Subcutaneous abdominal adipose tissue (tissue), 5 donors: Measurements from ENCODE around the gene SEC23A.

ENCODE experiments used
- H3K27ac ChIP-seq: one replicate; pipeline ENCODE4 v1.7.0; 2013; ENCODE audit warnings: low read depth, mild to moderate bottlenecking, inconsistent platforms, low read length, moderate library complexity
- H3K27me3 ChIP-seq, 5 donors: one replicate each; pipeline ENCODE4 v1.7.0; 2013; ENCODE audit warnings: low read length in 5 of 5, inconsistent platforms in 1 of 5; ENCODE audit not compliant: control insufficient read depth in 5 of 5, insufficient read depth in 4 of 5
- H3K36me3 ChIP-seq, 5 donors: one replicate each; pipeline ENCODE4 v1.7.0; 2013; ENCODE audit warnings: low read length in 5 of 5; ENCODE audit not compliant: control insufficient read depth in 5 of 5, insufficient read depth in 5 of 5
- H3K4me1 ChIP-seq, 5 donors: one replicate each; pipeline ENCODE4 v1.7.0; 2013; ENCODE audit warnings: low read length in 5 of 5, mild to moderate bottlenecking in 3 of 5, moderate library complexity in 1 of 5; ENCODE audit not compliant: control insufficient read depth in 5 of 5, insufficient read depth in 5 of 5
- H3K4me3 ChIP-seq, 5 donors: one replicate each; pipeline ENCODE4 v1.7.0; 2013; ENCODE audit warnings: low read length in 5 of 5, low read depth in 1 of 5
- H3K9ac ChIP-seq, 5 donors: one replicate each; pipeline ENCODE4 v1.7.0; 2013; ENCODE audit warnings: low read length in 5 of 5, mild to moderate bottlenecking in 4 of 5, moderate library complexity in 3 of 5
- H3K9me3 ChIP-seq, 5 donors: one replicate each; pipeline ENCODE4 v1.7.0; 2013; ENCODE audit warnings: low read length in 5 of 5; ENCODE audit not compliant: control insufficient read depth in 5 of 5
- donor health status: healthy.
- donor health status: healthy.
- donor health status: healthy.
- donor health status: healthy.
- donor health status: healthy.

SEC23A gene

DNA sequence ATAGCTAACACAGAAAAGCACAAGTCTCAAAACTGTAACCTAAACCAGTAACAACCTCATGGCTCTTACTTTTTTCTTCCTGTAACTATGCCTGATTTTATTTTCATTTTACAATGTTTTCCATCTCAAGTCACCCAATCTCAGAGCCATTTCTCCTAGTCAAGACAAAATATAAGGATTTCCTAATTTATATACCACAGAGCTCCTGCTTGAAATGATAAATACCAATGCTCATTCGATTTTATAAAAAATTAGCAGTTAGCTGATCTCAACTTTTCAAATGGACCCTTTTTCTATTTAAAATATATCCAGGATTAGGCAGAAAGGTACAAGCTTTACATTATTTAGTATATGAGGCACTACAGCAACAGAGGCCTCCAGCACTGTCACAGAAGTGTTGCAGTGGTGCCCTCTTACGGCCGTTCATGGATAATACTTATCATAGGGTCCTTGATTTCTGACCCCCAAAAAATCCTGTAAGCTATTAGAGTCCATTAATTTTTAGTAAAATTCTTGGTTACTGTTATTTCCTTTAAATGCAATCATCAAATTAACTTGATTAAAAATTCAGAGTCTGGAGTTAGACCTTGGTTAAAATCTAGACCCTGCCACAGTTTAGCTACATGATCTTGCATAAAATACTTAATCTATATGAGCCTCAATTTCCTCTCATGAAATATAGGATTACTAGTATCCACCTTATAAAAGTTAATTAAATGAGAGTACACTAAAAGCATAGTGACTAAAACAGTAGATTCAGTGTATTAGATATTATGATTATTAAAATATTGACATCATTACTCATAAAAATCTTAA, 68.3 kb downstream of the SEC23A start:
- no peaks in the 10 kb centered on the region for H3K9me3 ChIP-seq
- no peak overlapping the region for H3K27ac ChIP-seq
- no peak overlapping the region for H3K4me3 ChIP-seq
- peak overlapping the region in 1 of 5 donors; percentile 32 for H3K9ac ChIP-seq
- no peaks in the 10 kb centered on the region for H3K27me3 ChIP-seq
- peaks cover 0 to 7% (median 0%) of the 10 kb centered on the region in 5 donors for H3K4me1 ChIP-seq
- H3K36me3 ChIP-seq, result peaks cover 57 to 82% (median 70%) of the 10 kb centered on the region in 5 donors

DNA sequence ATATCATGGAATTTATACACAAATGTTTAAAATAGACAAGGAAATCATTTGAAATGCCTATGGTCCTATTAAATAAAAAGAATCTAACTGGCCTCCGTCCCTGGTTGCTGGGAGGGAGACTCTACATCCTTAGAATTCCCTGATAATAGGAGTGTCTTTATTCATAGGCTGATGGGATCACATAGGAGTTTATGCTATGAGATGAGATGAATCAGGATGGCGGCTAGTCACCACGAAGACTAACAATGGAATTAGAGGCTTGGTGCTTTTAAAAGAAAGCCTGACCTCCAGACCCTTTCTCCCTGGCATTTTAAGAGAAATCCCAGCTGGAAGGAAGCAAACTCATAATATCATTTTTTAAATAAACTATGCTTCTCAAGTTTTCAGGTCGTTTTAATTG, 69.7 kb downstream of the SEC23A start:
- Histone ChIP-seq H3K27ac (no peak overlapping the region), H3K9ac (no peak overlapping the region), H3K9me3 (no peaks in the 10 kb centered on the region), H3K27me3 (no peaks in the 10 kb centered on the region), H3K4me3 (no peak overlapping the region), H3K36me3 (peaks cover 45 to 73% (median 59%) of the 10 kb centered on the region in 5 donors), H3K4me1 (peaks cover 0 to 7% (median 0%) of the 10 kb centered on the region in 5 donors)

DNA sequence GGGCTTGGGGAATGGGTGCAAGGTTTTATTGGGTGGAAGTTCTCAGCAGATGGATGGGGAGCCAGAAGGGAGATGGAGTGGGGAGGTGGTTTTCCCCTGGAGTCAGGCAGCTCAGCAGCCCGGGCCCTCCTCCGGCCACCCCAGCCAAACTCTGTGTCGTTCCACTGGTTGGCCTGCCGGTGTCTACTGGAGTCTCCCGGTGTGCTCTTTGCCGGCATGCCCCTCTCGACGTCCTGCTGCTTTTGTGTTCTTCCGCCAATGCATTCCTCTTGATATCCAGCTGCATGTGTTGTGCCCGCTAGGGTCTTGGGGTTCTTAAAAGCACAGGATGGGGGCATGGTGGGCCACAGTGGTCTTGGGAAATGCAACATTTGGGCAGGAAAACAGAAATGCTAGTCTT, 72.8 kb downstream of the SEC23A start:
- Histone ChIP-seq H3K36me3 (peaks cover 17 to 43% (median 34%) of the 10 kb centered on the region in 5 donors), H3K4me1 (peaks cover 0 to 13% (median 0%) of the 10 kb centered on the region in 5 donors), H3K9me3 (no peaks in the 10 kb centered on the region), H3K27me3 (no peaks in the 10 kb centered on the region), H3K9ac (no peak overlapping the region), H3K27ac (no peak overlapping the region), H3K4me3 (no peak overlapping the region)

DNA sequence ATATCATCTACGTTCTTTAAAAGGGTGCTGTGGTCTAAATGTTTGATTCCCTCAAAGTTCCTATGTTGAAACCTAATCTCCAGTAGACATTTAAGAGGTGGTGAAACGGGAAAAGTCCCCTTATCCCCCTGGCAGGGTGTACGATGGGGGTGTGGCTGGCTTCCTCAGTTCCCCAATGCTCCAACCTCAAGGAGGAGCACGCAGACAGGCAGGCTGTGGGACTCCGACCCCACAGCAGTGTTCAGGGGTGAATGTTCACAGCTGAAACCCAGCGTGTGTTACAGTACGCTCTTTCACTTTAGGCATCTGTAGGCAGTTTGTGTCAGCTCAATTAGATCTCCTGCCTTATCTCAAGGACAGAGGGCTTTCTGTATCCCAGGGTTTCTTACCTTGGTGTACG, 73.2 kb downstream of the SEC23A start:
- Histone ChIP-seq H3K9me3 (no peaks in the 10 kb centered on the region), H3K9ac (no peak overlapping the region), H3K36me3 (peaks cover 12 to 42% (median 34%) of the 10 kb centered on the region in 5 donors), H3K27me3 (no peaks in the 10 kb centered on the region), H3K27ac (no peak overlapping the region), H3K4me1 (peaks cover 0 to 13% (median 0%) of the 10 kb centered on the region in 5 donors), H3K4me3 (no peak overlapping the region)

DNA sequence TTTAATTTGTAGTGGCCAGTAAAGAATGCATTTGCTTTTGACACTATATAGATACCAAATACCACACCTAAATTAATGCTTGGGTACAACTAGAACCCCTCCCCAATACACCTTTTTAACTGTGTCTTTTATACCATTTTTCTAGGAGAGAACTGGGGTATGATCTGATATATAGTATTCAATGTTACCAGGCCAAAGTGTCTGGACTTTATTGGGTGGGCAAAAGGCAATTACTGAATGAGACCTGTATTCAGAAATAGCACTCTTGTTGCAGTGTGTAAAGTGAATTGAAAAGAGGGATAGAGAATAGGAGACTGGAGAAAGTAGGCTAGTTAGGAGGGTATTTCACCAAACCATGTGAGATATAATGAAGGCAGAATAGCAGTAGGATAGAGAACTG, 74.4 kb downstream of the SEC23A start:
- peaks cover 12 to 38% (median 32%) of the 10 kb centered on the region in 5 donors for H3K36me3 ChIP-seq
- H3K4me3 ChIP-seq, result no peak overlapping the region
- no peak overlapping the region for H3K27ac ChIP-seq
- H3K27me3 ChIP-seq, result no peaks in the 10 kb centered on the region
- H3K9me3 ChIP-seq, result no peaks in the 10 kb centered on the region
- peak overlapping the region in 1 of 5 donors; percentile 7 for H3K9ac ChIP-seq
- peaks cover 0 to 5% (median 0%) of the 10 kb centered on the region in 5 donors for H3K4me1 ChIP-seq

DNA sequence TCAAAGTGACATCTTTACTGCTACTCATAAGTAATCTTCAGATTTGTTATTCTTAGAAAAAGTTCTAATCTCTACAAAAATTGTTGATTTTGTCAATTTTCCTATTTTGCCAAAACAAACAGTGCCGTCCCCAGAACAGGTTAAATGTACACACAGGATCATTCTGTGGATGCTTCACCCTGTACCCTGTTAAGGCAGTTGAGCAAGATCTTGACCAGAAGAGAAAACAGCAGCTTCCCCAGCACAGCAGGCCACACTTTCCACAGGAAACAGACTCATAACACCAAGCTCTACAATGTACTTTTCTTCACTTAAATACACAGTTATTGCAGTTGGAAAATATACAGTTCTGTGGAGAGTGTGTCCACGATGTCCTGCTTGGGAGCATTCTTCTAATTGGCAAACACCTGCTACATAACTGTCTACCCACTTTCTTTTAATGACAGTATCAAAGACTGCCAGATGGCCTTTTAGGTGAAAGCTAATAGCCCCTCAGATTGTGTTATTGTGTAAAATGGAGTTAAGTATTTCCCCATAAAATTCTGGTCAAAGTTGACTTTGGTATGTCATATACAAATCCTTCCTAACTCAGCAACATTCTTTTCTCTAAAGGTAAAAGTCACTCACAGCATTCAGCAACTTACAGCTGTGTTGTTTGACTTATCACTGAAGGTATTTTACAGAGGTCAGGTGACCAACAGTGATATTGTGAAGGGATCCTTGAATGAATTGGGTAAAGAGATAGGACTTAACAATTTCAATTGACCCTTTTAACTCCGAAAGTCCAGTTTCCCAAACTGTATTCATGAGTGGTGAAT, 77.0 kb downstream of the SEC23A start:
- H3K27me3 ChIP-seq, result no peaks in the 10 kb centered on the region
- H3K4me1 ChIP-seq, result peaks cover 0 to 5% (median 0%) of the 10 kb centered on the region in 5 donors
- H3K9me3 ChIP-seq, result no peaks in the 10 kb centered on the region
- H3K36me3 ChIP-seq, result peaks cover 0 to 18% (median 16%) of the 10 kb centered on the region in 5 donors
- H3K4me3 ChIP-seq, result no peak overlapping the region
- H3K9ac ChIP-seq, result no peak overlapping the region
- H3K27ac ChIP-seq, result no peak overlapping the region

DNA sequence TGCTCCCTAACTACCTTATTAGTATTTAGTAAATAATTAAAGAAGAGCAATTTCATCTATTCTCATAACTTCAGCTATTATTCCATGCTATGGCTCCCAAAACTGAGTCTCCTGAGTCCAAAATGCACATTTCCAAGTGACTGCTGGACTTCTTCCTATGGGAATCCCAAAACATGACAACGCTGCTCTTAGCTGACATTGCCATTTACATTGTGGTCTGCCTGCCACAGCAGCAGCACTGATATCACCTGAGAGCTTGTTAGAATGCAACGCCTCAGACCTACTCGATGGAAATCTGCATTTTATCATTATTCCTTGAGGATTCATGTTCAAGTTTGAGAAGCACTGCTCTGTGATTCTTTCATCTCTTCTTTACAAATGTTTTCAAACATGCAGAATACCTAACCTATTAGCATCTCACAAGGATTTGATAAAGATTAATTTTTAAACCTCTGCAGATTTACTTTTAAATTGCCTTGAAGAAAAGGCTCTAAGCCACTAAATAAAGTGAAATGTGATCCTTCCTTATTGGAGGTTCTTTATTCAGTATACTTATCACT, 77.7 kb downstream of the SEC23A start:
- Histone ChIP-seq H3K9ac (no peak overlapping the region), H3K4me3 (no peak overlapping the region), H3K36me3 (peaks cover 0 to 11% (median 9%) of the 10 kb centered on the region in 5 donors), H3K27me3 (no peaks in the 10 kb centered on the region), H3K27ac (no peak overlapping the region), H3K4me1 (peaks cover 0 to 5% (median 0%) of the 10 kb centered on the region in 5 donors), H3K9me3 (no peaks in the 10 kb centered on the region)

DNA sequence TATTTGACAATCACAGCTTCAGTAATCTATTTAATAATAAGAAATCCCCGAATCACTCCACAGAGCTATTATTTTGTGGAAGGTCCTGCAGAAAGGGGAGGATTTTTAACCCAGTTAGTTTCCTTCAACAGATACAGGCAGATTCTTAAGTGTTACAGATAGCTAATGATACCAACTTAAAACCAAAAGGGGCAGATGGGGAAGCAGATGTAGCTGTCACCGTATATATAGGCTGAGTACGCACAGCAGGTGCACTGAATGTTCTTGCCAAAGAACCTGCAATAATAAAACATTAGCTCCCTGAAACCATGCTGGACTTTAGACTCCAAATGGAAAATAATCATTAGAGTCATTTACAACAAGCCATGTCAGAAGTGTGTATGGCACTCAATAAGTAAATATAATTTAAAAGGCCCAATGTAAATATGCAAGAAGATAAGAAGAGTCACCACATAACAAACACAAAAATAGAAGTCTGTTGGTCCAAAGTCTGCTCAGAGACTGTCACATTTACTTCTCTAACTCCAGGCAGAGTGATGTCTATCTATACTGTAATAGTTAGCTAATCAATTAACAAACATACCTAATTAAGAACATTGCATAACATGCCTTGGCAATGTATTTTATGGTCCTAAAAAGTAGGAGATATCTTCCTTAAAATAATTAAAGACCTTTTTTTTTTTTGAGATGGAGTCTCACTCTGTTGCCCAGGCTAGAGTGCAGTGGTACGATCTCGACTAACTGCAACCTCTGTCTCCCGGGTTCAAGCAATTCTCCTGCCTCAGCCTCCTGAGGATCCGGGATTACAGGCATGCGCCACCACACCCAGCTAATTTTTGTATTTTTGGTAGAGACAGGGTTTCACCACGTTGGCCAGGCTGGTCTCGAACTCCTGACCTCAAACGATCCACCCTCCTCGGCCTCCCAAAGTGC, 78.8 kb downstream of the SEC23A start:
- H3K9ac ChIP-seq, result no peak overlapping the region
- H3K27me3 ChIP-seq, result no peaks in the 10 kb centered on the region
- H3K36me3 ChIP-seq, result peaks cover 0 to 4% (median 0%) of the 10 kb centered on the region in 5 donors
- peaks cover 0 to 5% (median 0%) of the 10 kb centered on the region in 5 donors for H3K4me1 ChIP-seq
- H3K27ac ChIP-seq, result no peak overlapping the region
- no peak overlapping the region for H3K4me3 ChIP-seq
- H3K9me3 ChIP-seq, result no peaks in the 10 kb centered on the region
